ENCODE results near the gene CRTC2. TPM values are rescaled to one million over a fixed set of nuclear protein-coding genes. Genes with fewer than 3 reads are reported as not detected.

CRTC2 gene
- total RNA-seq, 1 donor from 2014 or later, result 32.7 TPM

DNA sequence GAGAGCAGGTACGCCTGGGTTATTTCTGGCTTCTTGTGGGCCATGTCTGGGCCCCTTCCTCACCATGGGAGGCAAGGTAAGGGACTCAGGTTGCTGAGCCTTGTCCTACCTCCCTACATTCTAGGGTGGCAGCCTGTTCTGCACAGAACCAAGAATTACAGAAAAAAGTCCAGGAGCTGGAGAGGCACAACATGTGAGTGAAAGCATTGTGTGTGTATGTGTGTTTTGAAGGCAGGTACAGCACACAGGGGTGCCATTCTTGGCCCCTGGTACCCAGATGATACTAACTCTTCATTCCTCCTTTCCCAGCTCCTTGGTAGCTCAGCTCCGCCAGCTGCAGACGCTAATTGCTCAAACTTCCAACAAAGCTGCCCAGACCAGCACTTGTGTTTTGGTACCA lies 14.7 kb upstream of the CRTC2 start:
- DNase-seq (ENCODE audit: low spot score), result no peak

DNA sequence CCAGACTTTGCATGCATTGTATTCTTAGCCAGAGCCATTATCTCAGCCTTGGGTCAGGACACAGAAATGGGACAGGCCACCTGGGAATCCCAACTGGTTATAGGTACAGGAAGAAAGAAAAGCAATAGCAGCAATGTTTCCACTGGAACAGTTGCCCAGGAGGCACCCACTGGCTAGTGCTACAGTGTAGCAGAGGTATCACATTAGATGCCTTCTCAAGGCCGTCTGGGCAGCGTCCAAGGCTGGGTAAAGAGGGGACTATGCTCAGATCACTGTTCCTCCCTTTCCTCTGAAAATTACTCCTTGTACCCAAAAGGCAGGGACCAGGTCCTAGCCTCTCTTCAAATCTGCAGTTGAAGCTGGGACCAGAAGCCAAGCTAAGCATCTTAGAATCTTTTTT lies 11.9 kb upstream of the CRTC2 start:
- no peak for DNase-seq (ENCODE audit: low spot score)

- DNase-seq (ENCODE audit: low spot score), result no peak
Measured at GRCh38 chr1:153968972-153969371, 10.6 kb upstream of the CRTC2 start.

- no peak for DNase-seq (ENCODE audit: low spot score)
Measured at GRCh38 chr1:153968408-153968807, 10.0 kb upstream of the CRTC2 start.

DNA sequence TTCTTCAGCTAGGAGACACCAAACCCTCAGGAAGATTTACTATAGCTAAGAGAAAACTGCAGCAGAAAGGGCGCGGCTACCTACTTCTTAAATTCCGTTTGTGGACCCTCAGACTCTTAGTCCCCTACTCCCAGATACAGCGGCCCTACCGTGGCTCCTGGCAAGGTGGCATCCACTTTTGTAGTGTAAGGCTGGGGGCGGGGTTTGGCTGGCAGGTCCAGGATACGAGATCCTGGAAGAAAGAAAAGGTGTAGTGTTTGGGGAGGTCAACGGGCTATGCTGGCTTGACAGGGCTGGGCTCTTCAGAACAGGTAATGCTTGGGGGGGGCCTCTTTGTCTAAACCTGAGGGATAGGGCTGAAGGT lies 9.6 kb upstream of the CRTC2 start:
- no peak for DNase-seq (ENCODE audit: low spot score)

DNA sequence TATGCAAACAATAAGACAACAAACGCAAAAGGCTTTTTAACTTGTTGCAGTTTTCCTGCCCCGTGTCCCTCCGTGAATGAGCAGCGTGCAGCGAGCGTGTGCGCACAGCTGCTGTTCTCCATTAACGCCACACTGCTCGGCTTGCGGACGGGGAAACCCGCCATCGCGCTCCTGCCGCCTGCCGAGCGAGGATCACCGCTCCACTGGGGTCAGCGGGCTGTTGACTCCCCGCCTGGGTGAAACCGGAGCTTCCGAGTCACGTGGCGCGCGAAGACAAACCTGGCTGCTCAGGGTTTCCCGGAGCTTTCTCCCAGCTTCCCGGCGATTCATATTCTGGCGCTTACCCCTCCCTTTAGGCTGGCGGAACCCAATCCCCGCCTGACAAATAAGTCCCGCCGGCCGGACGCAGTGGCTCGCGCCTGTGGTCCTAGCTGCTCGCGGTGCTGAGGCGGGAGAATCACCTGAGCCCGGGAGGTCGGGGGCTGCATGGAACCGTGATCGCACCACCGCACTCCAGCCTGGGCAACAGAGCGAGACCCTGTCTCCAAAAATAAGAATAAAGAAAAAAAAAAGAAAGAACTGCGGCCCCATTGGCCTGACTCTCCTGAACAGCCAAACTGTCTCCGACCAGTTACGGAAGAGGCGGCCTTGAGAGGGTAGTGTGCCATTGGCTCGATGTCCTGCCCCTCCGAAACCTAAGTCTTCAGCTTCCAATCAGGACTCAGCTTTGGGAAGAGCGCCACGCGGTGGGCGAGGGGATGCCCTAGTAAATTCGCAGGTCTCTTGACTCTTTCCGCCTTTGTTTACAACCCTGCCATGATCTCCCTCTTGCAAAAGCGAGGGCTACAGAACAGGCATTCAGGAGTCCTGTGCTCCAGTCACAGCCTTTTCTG lies 8.9 kb upstream of the CRTC2 start, which contains the start of gene CREB3L4:
TSS of gene CREB3L4 (plus strand) at position 796 of the 893 bp plus-strand sequence. CDS start 624 bp downstream, outside the sequence.
- peak; percentile 91 for DNase-seq (ENCODE audit: low spot score)

DNA sequence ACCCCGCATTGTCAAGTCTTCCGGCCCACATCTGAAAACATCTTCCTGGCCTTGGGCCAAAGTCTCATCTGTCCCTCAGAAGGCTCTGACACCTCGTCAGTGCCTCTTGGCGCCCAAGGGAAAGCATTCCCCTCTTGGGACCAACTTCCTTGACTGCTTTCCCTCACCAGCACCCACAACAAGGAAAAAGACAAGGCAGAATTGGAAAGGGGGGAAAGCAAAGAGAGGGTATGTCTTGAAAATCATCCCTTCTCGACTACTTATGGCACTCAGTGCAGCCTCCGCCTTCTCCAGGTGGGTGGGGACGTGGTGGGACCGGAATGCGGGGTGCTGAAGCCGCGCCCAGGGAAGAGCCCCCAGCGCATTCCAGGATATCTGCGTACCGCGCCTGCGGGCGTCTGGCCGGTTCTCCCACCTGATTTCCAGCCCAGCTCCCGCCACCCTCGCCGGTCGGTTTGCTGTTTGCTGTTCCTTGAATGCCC lies 5.5 kb upstream of the CRTC2 start:
- DNase-seq (ENCODE audit: low spot score), result no peak

- DNase-seq (ENCODE audit: low spot score), result peak; percentile 100
Measured at GRCh38 chr1:153963030-153963849, 4.8 kb upstream of the CRTC2 start, which contains the start of gene SLC39A1. TSS of gene SLC39A1 (minus strand) at chr1:153963537. CDS start at chr1:153962715, 822 bp downstream.

- DNase-seq (ENCODE audit: low spot score), result no peak
Measured at GRCh38 chr1:153962088-153963029, 3.9 kb upstream of the CRTC2 start.

DNA sequence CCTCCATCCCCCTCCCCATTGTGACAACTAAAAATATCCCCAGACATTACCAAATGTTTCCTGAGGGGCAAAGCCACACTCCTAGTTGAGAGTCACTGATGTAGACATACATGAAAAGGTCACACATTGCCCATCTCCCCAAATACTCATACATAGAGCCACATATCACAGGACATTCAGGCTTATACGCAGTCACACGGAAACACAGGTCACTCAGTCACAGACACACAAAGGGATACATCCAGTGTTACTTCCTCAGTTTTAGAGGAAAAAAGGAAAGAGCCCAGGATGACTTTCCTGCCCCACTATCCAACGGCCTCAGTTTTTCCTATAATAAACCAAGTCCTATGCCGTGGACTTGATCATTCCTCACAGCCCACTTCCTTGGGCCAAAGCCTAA lies 3.0 kb upstream of the CRTC2 start:
- DNase-seq (ENCODE audit: low spot score), result no peak

DNA sequence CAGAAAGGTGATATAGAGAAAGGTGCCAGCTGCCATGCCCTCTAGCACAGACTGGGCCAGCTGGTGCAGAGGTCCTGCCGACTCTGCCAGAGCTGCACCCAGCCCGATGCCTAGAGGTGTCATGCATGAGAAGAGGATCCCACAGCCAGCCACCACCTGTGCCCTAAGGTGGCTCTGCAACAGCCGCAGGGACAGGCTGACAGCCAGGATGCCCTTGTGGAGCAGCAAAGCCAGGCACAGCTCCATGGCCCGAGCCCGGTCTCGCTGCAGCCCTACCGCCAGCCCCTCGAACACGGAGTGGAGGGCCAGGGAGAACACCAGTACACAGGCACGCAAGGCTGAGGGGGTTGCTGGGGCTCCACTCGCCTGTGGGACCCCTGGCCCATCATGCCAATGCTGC lies 1.8 kb upstream of the CRTC2 start:
- no peak for DNase-seq (ENCODE audit: low spot score)

DNA sequence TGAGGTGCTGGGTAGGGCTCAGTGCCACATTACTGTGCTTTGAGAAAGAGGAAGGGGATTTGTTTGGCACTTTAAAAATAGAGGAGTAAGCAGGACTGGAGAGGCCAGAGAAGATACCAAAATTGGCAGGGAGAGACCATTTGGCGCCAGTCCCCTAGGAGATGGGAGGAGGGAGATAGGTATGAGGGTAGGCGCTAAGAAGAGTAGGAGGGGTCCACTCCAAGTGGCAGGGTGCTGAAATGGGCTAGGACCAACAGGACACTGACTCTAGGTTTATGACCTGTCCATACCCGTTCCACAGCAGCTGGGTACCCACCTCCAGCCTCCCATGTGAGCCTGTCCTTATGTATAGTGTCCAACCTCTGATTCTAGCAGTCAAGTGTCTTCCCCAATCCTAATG lies 1.0 kb upstream of the CRTC2 start:
- no peak for DNase-seq (ENCODE audit: low spot score)

DNA sequence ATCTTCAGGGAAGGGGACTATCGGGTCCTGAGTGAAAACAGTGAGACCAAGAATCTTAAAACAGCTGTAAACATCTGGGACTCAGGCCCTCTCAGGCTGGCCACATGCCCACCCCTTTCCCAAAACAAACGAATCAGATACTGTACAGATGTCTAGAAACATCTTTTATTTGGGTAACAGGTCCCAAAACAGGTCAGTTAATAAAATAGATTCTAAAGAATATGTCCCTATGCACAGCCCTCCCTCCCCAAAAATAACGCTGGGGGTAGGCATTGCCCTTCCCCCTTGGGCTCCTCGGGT lies 499 bp upstream of the CRTC2 start:
- DNase-seq (ENCODE audit: low spot score), result no peak

DNA sequence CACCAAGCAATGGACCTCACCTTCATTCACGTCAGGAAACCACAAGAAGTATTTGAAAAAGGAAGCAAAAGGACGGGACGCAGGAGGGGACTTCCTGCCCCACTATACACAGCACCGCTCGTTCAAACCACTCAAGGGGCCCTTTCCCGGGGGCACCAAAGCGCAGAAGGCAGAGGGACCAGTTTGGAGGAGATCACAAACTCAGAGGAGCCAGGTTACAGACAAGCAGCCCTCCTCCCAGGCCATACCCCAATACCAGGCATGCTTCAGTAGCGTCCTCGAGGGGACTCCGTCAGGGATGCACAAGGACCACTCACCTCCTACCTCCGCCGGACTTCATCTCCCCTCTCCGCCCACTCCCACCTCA lies 685 bp downstream of the CRTC2 start:
- DNase-seq (ENCODE audit: low spot score), result peak; percentile 46

GRCh38 chr1:153956997-153957715 lies 1.3 kb downstream of the CRTC2 start:
- no peak for DNase-seq (ENCODE audit: low spot score)

DNA sequence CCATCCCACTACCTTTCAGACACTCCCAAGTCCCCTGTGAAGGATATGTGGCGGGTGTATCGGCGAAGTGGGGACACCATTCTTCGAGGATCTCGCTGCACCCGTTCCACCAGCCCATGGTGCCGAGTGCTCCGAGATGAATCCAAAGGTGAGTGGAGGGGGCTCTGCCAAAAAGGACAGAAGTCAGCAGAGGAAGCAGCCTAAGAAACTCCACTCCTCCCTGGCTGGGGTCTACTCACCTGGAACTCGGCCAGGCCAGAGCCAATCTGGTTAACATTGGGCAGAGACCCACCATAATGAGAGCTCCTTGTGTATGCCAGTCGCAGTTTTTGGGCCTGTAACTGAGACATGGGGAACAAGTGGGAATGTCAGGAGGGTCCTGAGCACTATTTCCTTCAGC lies 3.6 kb downstream of the CRTC2 start:
- no peak for DNase-seq (ENCODE audit: low spot score)

DNA sequence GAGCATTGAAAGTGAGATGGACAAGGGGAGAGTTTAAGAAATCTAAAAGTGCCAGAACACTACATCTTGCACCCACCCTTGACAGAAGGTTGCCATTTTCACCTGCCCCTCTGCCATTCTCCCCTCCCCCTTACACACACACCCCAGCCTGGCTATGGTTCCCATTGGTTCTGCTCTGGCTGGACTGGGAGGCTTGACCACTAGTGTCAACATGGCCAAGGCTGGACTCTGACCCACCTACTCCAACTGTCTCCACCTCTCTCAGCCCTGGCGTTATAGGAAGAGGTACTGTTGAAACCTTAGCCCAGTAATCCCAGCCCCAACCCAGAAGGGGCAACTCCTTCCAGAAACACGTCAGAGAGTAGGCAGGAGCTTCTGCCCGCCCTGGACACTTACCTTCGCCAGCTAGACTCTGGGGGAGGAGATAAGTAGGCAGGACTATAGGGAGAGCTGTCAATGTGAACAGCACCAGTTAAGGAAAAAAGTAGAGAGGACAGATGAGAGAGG lies 4.5 kb downstream of the CRTC2 start:
- no peak for DNase-seq (ENCODE audit: low spot score)

DNA sequence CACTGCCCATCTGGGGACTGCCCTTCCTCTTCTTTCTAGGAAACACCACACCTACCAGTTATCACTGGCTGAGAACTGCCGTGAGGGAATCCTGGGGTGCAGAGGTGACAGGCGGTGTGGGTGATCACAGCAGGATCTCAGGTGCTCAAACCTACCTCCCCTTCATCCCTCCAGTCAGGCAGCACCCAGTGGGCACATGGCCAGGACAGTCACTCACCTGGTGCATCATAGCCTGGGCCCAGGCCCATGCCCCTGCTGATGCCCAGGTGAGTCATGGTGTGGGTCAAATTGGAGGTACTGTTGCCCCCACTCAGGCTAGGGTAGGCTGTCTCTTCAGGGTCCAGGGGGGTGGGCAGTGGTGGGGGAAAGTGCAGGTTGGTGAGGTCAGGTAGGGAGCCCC lies 6.6 kb downstream of the CRTC2 start:
- no peak for DNase-seq (ENCODE audit: low spot score)

DNA sequence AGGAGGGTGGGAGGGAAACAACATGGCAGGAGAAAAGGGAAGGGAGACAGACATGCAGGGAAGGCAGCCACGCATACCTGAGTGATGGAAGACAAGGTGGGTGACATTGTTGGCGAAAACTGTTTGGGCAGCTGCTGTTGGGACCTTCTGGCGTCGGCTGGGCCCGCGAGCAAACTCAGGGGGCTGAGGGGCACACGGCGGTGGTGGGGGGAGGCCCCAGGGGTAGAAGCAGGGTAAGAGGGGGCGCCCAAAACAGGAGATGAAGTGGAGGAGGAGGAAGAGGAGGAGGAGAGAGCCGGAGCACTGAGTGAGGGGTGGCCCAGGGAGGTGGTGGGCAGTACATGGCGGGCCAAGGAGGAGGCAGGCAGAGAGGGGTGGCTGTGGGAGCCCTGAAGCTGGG lies 7.2 kb downstream of the CRTC2 start:
- no peak for DNase-seq (ENCODE audit: low spot score)

DNA sequence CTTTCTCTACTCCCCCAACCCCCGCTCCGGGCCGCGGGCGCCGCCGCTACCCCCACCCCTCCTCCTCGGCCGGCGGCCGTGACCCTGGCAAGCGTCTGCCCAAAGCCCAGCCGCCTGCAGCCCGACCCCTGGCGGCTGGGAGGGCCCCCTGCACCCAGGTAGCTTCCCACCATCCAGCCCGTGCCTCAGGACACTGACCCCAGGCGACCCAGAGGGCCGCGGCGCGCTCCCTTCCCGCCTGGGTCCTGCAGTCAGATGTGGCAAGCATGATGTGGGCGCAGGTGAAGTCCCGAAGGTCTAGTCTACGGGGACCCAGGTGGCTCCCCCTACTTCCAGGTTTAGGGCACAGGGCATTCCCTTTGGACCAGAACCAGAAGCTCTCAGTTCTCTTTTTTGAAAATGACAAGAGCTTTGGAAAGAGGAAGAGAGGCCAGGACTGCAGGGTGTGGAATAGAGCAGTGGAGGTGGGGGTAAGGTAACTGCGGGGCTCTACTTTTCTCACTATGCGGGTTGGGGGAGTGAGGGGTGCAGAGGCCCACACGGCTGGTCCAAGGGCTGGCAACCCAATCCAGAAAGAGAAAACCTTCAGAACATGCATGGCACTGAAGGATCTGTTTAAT lies 11.7 kb downstream of the CRTC2 start, which contains the start of gene DENND4B:
TSS of gene DENND4B (minus strand) at position 97 of the 620 bp plus-strand sequence. CDS start 2,344 bp downstream, outside the sequence.
- DNase-seq (ENCODE audit: low spot score), result peak; percentile 85

All from ureter (tissue), 1 donor.